Smooth muscle cell (in vitro differentiated cells): ENCODE measurements around the gene OR3A2. TPM values are rescaled to one million over a fixed set of nuclear protein-coding genes. Genes with fewer than 3 reads are reported as not detected.
"Not testable (repeated sequence)": the region's sequence is repeated elsewhere in the genome, so short reads cannot be mapped to it uniquely, and the experiment has no call there.

Experiments
- DNase-seq: peaks from one replicate; lab custom pipeline; 2025; ENCODE audit not compliant: unreplicated experiment; lab: John Stamatoyannopoulos, UW
- H2AFZ ChIP-seq: fragments of 200-600 bp; sonication (generic); 2 replicates; pipeline ENCODE4 v1.6.0; 2016; ENCODE audit warnings: antibody characterized with exemption, low read depth, mild to moderate bottlenecking
- H3F3A ChIP-seq: fragments of 200-600 bp; sonication (generic); 2 replicates; pipeline ENCODE4 v1.6.0; 2017; ENCODE audit warnings: antibody characterized with exemption, low read depth
- H3K27ac ChIP-seq: fragments of 200-600 bp; sonication (generic); 2 replicates; pipeline ENCODE4 v1.5.1; 2016; ENCODE audit warnings: low read depth, mild to moderate bottlenecking
- H3K27me3 ChIP-seq: fragments of 200-600 bp; sonication (generic); 2 replicates; pipeline ENCODE4 v1.6.1; 2016; ENCODE audit warnings: low read depth, mild to moderate bottlenecking
- H3K36me3 ChIP-seq: fragments of 200-600 bp; sonication (generic); 2 replicates; pipeline ENCODE4 v1.5.1; 2016; ENCODE audit warnings: low read depth
- H3K4me1 ChIP-seq: fragments of 200-600 bp; sonication (generic); 2 replicates; pipeline ENCODE4 v1.5.1; 2016; ENCODE audit warnings: low read depth
- H3K4me2 ChIP-seq: fragments of 200-600 bp; sonication (generic); 2 replicates; pipeline ENCODE4 v1.6.0; 2016; ENCODE audit warnings: mild to moderate bottlenecking
- H3K4me3 ChIP-seq: fragments of 200-600 bp; sonication (generic); 2 replicates; pipeline ENCODE4 v1.5.1; 2016; ENCODE audit warnings: mild to moderate bottlenecking
- H3K79me2 ChIP-seq: fragments of 200-600 bp; sonication (generic); 2 replicates; pipeline ENCODE4 v1.6.0; 2016; ENCODE audit warnings: low read depth, mild to moderate bottlenecking
- H3K9ac ChIP-seq: fragments of 200-600 bp; sonication (generic); 2 replicates; pipeline ENCODE4 v1.6.0; 2016; ENCODE audit warnings: low read depth
- H3K9me3 ChIP-seq: fragments of 200-600 bp; sonication (generic); replicated peaks from 2 replicates; pipeline ENCODE4 v1.5.1; 2016; ENCODE audit warnings: low read depth
- H4K20me1 ChIP-seq: fragments of 200-600 bp; sonication (generic); 2 replicates; pipeline ENCODE4 v1.6.0; 2016; ENCODE audit warnings: low read depth
- WGBS: methylation state at CpG from one replicate; pipeline ENCODE4 v1.1.7; 2016; ENCODE audit warnings: low lambda C conversion rate; 5-methylcytosine and 5-hydroxymethylcytosine counted together
- polyA plus RNA-seq: library from polyadenylated mRNA; unstranded; fragments of >200 nt; fragmentation: Nextera tagmentation; extraction: Ambion mirVana; gene quantifications from 2 replicates; pipeline ENCODE4 v1.2.1, GENCODE V29; 2016
- total RNA-seq: library from RNA; depleted of rRNA; stranded (reverse); fragments of >200 nt; gene quantifications from 2 replicates; pipeline ENCODE4 v1.2.3, GENCODE V29; 2014
- TF ChIP-seq, protein P1 (sequence below): fragments of 200-600 bp; sonication (generic); IDR thresholded peaks from 2 replicates; pipeline ENCODE4 v1.5.1; 2017; ENCODE audit warnings: borderline replicate concordance, mild to moderate bottlenecking, antibody characterized with exemption; ENCODE audit not compliant: insufficient read depth, poor library complexity, severe bottlenecking

The OR3A2 gene
- total and polyA plus RNA-seq, 2 experiments from 2014 or later = not detected

DNA sequence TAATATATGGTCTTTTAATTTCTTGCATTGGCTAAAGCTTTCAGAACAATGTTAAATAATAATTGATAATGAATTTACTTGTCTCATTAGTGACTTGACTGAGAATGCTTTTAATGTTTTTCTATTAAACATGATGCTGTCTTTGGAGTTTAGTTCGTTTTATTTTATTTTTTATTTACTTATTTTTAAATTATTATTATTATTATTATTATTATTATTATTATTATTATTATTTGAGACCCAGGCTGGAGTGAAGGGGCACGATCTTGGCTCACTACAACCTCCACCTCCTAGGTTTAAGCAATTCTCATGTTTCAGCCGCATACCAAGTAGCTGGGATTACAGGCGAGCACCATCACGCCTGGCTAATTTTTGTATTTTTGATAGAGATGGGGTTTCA, 29.5 kb upstream of the OR3A2 start:
- no peak for DNase-seq
- Histone ChIP-seq H3K9ac (no peak overlapping the region), H2AFZ (no peak overlapping the region), H3K4me1 (no peaks in the 10 kb centered on the region), H3K27me3 (no peaks in the 10 kb centered on the region), H3K79me2 (no peaks in the 10 kb centered on the region), H3K9me3 (no peaks in the 10 kb centered on the region), H3F3A (no peaks in the 10 kb centered on the region), H4K20me1 (no peaks in the 10 kb centered on the region), H3K36me3 (no peaks in the 10 kb centered on the region), H3K4me2 (no peak overlapping the region), H3K4me3 (no peak overlapping the region), H3K27ac (no peak overlapping the region)
- 71% methylated on average over 5 of the region's 5 CpGs for WGBS
- TF ChIP-seq, protein P1, sequence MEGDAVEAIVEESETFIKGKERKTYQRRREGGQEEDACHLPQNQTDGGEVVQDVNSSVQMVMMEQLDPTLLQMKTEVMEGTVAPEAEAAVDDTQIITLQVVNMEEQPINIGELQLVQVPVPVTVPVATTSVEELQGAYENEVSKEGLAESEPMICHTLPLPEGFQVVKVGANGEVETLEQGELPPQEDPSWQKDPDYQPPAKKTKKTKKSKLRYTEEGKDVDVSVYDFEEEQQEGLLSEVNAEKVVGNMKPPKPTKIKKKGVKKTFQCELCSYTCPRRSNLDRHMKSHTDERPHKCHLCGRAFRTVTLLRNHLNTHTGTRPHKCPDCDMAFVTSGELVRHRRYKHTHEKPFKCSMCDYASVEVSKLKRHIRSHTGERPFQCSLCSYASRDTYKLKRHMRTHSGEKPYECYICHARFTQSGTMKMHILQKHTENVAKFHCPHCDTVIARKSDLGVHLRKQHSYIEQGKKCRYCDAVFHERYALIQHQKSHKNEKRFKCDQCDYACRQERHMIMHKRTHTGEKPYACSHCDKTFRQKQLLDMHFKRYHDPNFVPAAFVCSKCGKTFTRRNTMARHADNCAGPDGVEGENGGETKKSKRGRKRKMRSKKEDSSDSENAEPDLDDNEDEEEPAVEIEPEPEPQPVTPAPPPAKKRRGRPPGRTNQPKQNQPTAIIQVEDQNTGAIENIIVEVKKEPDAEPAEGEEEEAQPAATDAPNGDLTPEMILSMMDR = no peak

DNA sequence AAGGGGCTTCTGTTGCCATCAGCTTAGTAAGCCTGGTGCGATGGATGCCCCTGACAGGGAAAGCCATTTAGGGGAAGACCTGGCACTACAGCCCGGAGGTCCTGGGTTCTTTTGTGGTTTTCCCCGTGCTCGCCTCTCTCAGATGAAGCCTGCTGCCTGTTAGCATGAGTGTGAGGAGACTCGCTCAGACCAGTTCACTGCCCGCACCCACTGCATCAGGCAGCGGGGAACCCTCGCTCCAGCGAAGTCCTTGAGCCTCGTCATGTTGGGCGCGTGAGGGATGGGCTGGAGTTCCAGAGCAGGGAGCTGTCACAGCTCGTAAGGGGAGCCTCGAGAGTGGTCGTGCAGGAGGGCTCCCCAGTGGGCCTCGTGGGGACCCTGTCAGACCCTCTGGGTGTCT, 26.1 kb upstream of the OR3A2 start:
- DNase-seq, H2AFZ ChIP-seq, H3K4me1 ChIP-seq, H3K27ac ChIP-seq, H3K9ac ChIP-seq, H3K4me2 ChIP-seq, H3K27me3 ChIP-seq, H4K20me1 ChIP-seq, H3K36me3 ChIP-seq, H3F3A ChIP-seq, H3K79me2 ChIP-seq, H3K9me3 ChIP-seq, H3K4me3 ChIP-seq: not testable (repeated sequence)
- WGBS = 46% methylated on average over 5 of the region's 16 CpGs

DNA sequence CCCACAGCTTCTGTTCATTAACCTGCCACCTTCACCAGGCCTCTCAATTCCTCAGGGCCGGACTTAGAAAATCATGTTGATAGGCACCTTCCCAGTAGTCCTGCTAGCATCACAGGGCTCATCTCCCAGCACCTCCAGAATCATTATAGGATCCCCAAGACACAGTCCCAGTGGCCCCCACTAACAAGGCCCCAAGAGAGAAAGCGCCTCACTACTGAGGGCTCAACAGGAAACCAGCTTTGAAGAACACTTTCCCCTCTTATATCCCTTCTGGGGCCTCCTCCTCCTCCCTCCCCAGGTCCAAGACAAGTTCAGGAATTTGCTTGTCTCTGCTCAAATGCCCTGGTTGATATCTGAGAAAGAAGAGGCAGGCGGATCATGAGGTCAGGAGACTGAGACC, 25.0 kb upstream of the OR3A2 start, which contains the start of gene OR3A3:
Gene OR3A3, plus strand, starts transcription at position 301 of the 400 bp plus-strand sequence.
- Histone ChIP-seq H3K9ac (no peak within 1 kb of the TSS), H3K4me2 (no peak within 1 kb of the TSS), H4K20me1 (no peaks in the 10 kb centered on the region), H3F3A (no peaks in the 10 kb centered on the region), H2AFZ (no peak within 1 kb of the TSS), H3K36me3 (no peaks in the 10 kb centered on the region), H3K27ac (no peak within 1 kb of the TSS), H3K4me1 (no peaks in the 10 kb centered on the region), H3K9me3 (peaks cover 11% of the 10 kb centered on the region), H3K27me3 (no peaks in the 10 kb centered on the region), H3K4me3 (no peak within 1 kb of the TSS), H3K79me2 (no peaks in the 10 kb centered on the region)
- DNase-seq = no peak
- TF ChIP-seq, protein P1 = no peak
- 82% methylated on average over 3 of the region's 3 CpGs for WGBS

DNA sequence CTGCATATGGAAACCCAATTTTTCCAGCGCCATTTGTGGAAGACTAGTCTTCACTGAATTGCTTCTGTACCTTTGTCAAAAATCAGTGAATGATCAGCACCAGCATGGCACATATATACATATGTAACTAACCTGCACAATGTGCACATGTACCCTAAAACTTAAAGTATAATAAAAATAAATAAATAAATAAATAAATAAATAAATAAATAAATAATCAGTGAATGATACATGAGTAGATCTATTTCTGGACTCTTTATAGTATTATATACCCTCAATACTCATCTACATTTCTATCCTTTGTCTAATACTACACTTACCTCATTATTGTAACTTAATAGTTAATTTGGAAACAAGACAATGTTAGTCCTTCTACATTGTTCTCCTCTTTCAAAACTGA, 17.7 kb upstream of the OR3A2 start:
- not testable (repeated sequence) for H3K79me2 ChIP-seq, DNase-seq, H3K27me3 ChIP-seq, H3K27ac ChIP-seq, H3K9ac ChIP-seq, H3K4me1 ChIP-seq, H4K20me1 ChIP-seq, H3K4me2 ChIP-seq, H3F3A ChIP-seq, H2AFZ ChIP-seq, H3K4me3 ChIP-seq, H3K36me3 ChIP-seq
- 45% methylated on average over 1 of the region's 1 CpG for WGBS
- H3K9me3 ChIP-seq = peaks cover 17% of the 10 kb centered on the region

DNA sequence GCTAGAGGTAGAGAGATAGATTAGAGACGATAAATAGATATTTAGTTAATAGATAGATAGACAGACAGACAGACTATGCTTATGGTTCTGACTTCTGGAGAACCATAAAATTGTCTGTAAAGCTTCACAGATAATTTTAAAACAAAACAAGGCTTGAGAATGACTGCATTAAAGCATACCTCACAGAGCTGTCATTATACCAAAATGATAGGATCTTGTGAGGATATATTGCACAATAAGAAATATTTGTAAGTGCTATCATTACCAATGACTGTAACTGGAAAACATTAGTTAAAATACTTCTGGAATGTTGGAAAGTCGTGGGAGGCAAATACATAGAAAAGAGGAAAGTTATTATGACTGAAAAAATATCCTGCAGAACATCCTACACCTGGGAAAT, 15.7 kb upstream of the OR3A2 start:
- Histone ChIP-seq H4K20me1 (no peaks in the 10 kb centered on the region), H3K4me1 (no peaks in the 10 kb centered on the region), H3K9ac (no peak overlapping the region), H2AFZ (no peak overlapping the region), H3K36me3 (no peaks in the 10 kb centered on the region), H3F3A (no peaks in the 10 kb centered on the region), H3K9me3 (peaks cover 9% of the 10 kb centered on the region), H3K27me3 (no peaks in the 10 kb centered on the region), H3K79me2 (no peaks in the 10 kb centered on the region), H3K4me2 (no peak overlapping the region), H3K4me3 (no peak overlapping the region), H3K27ac (no peak overlapping the region)
- 57% methylated on average over 2 of the region's 2 CpGs for WGBS
- DNase-seq = no peak
- TF ChIP-seq, protein P1 = no peak
